ENCODE data around the gene IGFBP3. TPM values are rescaled to one million over a fixed set of nuclear protein-coding genes. Genes with fewer than 3 reads are reported as not detected.

The IGFBP3 gene, protein sequence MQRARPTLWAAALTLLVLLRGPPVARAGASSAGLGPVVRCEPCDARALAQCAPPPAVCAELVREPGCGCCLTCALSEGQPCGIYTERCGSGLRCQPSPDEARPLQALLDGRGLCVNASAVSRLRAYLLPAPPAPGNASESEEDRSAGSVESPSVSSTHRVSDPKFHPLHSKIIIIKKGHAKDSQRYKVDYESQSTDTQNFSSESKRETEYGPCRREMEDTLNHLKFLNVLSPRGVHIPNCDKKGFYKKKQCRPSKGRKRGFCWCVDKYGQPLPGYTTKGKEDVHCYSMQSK
- total RNA-seq: 12.8 and 35.1 TPM in 2 replicates

GRCh38 chr7:45920502-45921380 lies at the start of gene IGFBP3:
Gene IGFBP3 (minus strand): TSS chr7:45921272. CDS start chr7:45921140, 132 bp downstream.

GRCh38 chr7:45888185-45888992 lies 32.7 kb downstream of the IGFBP3 start, which contains the start of gene IGFBP1:
Gene IGFBP1 (plus strand): TSS chr7:45888488. CDS start chr7:45888653, 165 bp downstream.

DNA sequence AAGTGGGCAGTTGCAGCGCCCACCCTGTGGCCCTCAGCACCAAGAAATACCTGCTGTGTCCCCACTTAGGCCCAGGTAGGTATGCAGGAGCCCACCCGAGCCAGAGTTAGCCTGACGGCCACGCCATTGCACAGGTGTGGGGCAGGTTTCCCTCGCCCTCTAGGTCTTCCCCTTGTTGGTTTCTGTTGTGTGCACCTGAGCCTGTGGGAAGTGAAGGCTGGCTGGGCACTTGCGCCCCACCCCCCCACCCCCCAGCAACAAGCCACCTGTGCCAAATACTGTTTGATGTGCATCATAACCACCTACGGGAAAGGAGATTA lies 48.1 kb downstream of the IGFBP3 start, which contains the start of gene CCDC201:
CCDC201 (minus strand) TSS at position 48 of the 320 bp plus-strand sequence. CDS start 75 bp downstream, outside the sequence.

Other genes with a start within 250 kb of the IGFBP3 start
- not detected in 2 replicates for gene CCDC201, start 48.2 kb downstream of the IGFBP3 start, total RNA-seq
- 0.81 TPM in 1 of 2 replicates, not detected in the other for gene IGFBP1, start 32.8 kb downstream of the IGFBP3 start, total RNA-seq

Measured in bladder microvascular endothelial cell (primary cell).